ENCODE measurements around the gene BLOC1S5. TPM values are rescaled to one million over a fixed set of nuclear protein-coding genes. Genes with fewer than 3 reads are reported as not detected.
A peak's percentile ranks its signal among the peaks of the same experiment; 100 is the strongest.

Gene BLOC1S5
- polyA plus RNA-seq, 2 donors, result 3.9 to 4.5 TPM

DNA sequence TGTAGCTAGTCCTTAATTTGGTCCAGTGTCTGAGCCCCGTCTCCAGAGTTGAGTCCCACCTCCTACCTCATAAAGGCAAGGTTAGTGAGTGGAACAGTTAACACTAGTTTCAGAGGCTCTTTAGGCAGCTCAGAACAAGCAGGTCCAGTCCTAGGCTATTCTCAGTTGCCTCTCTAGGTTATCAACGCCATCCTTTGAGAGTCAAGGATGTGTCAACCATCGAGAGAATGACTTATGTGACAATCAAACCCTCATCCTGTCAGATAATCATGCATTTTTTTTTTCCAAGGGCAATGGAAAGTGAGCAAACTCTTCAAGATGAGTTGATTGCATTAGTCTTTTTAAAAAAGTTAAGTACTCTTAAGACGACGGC, 89.6 kb downstream of the BLOC1S5 start:
- H3K36me3 ChIP-seq (ENCODE audit: control insufficient read depth in 2 of 2, insufficient read depth in 2 of 2, low read length in 1 of 2), result no peaks in the 10 kb centered on the region
- H3K4me1 ChIP-seq (ENCODE audit: control insufficient read depth in 2 of 2, insufficient read depth in 2 of 2, low read length in 1 of 2), result peaks cover 10% of the 10 kb centered on the region in 2 donors
- H3K4me3 ChIP-seq (ENCODE audit: low read depth in 1 of 2, low read length in 2 of 2), result no peak overlapping the region
- no peak overlapping the region for H3K27ac ChIP-seq (ENCODE audit: low read depth in 2 of 2, low read length in 1 of 2)
- no peaks in the 10 kb centered on the region for H3K27me3 ChIP-seq (ENCODE audit: control insufficient read depth in 1 of 2, insufficient read depth in 2 of 2, low read length in 2 of 2)
- no peaks in the 10 kb centered on the region for H3K9me3 ChIP-seq (ENCODE audit: control insufficient read depth in 2 of 2, insufficient read depth in 1 of 2, low read depth in 1 of 2, low read length in 1 of 2)
- 45 to 55% methylated on average over 5 of the region's 5 CpGs for WGBS, 2 donors

DNA sequence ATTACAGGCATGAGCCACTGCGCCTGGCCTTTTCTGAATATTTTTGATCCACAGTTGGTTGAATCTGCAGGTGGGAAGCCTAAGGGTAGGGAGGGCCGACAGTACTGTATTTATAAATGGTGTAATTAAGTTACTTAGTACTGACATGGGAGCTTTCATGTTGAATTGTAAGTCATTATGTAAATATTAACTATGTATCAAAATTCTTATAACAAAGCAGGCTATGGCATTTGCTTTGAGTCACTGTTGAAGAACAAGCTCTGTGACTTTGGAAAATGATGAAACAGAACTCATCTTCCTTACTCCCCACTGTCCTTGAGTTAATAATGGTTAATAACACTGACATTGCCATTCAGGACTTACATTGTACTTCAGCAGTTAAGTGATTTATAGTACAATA, 90.6 kb downstream of the BLOC1S5 start:
- H3K9me3 ChIP-seq (ENCODE audit: control insufficient read depth in 2 of 2, insufficient read depth in 1 of 2, low read depth in 1 of 2, low read length in 1 of 2), result no peaks in the 10 kb centered on the region
- no peaks in the 10 kb centered on the region for H3K27me3 ChIP-seq (ENCODE audit: control insufficient read depth in 1 of 2, insufficient read depth in 2 of 2, low read length in 2 of 2)
- H3K27ac ChIP-seq (ENCODE audit: low read depth in 2 of 2, low read length in 1 of 2), result peak overlapping the region in 1 of 2 donors; percentile 31
- 59 to 69% methylated on average over 2 of the region's 2 CpGs for WGBS, 2 donors
- H3K4me1 ChIP-seq (ENCODE audit: control insufficient read depth in 2 of 2, insufficient read depth in 2 of 2, low read length in 1 of 2), result peaks cover 10% of the 10 kb centered on the region in 2 donors
- H3K4me3 ChIP-seq (ENCODE audit: low read depth in 1 of 2, low read length in 2 of 2), result no peak overlapping the region
- no peaks in the 10 kb centered on the region for H3K36me3 ChIP-seq (ENCODE audit: control insufficient read depth in 2 of 2, insufficient read depth in 2 of 2, low read length in 1 of 2)

DNA sequence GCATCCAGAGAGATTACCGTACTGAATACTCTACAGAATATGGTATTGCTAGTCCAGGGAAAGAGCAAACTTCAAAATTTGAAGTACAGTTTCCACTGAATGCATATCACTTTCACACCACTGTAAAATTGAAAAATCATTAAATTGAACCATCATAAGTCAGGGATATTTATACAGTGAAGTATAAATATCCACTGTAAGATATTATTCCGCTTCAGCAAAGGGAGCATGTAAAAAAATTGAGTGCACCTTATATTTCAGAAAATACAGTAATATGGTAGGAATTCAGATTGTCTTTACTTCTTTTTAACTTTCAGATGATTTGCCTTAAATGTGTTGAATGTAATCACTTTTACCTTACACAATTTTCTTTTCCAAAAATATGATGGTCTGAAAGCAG, 92.7 kb downstream of the BLOC1S5 start:
- 93 to 96% methylated on average over 2 of the region's 2 CpGs for WGBS, 2 donors
- Histone ChIP-seq H3K36me3 (ENCODE audit: control insufficient read depth in 2 of 2, insufficient read depth in 2 of 2, low read length in 1 of 2) (no peaks in the 10 kb centered on the region), H3K4me3 (ENCODE audit: low read depth in 1 of 2, low read length in 2 of 2) (no peak overlapping the region), H3K9me3 (ENCODE audit: control insufficient read depth in 2 of 2, insufficient read depth in 1 of 2, low read depth in 1 of 2, low read length in 1 of 2) (no peaks in the 10 kb centered on the region), H3K27me3 (ENCODE audit: control insufficient read depth in 1 of 2, insufficient read depth in 2 of 2, low read length in 2 of 2) (no peaks in the 10 kb centered on the region), H3K4me1 (ENCODE audit: control insufficient read depth in 2 of 2, insufficient read depth in 2 of 2, low read length in 1 of 2) (peaks cover 10 to 12% of the 10 kb centered on the region in 2 donors), H3K27ac (ENCODE audit: low read depth in 2 of 2, low read length in 1 of 2) (no peak overlapping the region)

DNA sequence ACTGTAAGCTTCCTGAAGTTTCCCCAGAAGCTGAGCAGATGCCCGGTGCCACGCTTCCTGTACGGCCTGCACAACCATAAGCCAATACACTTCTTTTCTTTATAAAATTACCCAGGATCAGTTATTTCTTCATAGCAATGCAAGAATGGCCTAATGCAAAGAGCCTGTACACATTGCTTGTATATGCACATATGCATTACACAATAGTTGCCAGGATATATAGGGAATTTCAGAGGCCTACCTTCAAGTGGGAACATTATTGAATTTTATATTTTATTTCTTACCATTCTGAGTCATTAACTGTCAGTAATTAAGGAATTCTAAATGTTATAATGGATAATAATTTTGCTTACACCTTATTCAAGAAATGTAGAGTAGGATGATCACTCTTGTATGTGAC, 93.6 kb downstream of the BLOC1S5 start:
- Histone ChIP-seq H3K4me3 (ENCODE audit: low read depth in 1 of 2, low read length in 2 of 2) (no peak overlapping the region), H3K27me3 (ENCODE audit: control insufficient read depth in 1 of 2, insufficient read depth in 2 of 2, low read length in 2 of 2) (no peaks in the 10 kb centered on the region), H3K9me3 (ENCODE audit: control insufficient read depth in 2 of 2, insufficient read depth in 1 of 2, low read depth in 1 of 2, low read length in 1 of 2) (no peaks in the 10 kb centered on the region), H3K27ac (ENCODE audit: low read depth in 2 of 2, low read length in 1 of 2) (no peak overlapping the region), H3K36me3 (ENCODE audit: control insufficient read depth in 2 of 2, insufficient read depth in 2 of 2, low read length in 1 of 2) (no peaks in the 10 kb centered on the region), H3K4me1 (ENCODE audit: control insufficient read depth in 2 of 2, insufficient read depth in 2 of 2, low read length in 1 of 2) (peaks cover 6 to 9% of the 10 kb centered on the region in 2 donors)
- 81 to 99% methylated on average over 3 of the region's 3 CpGs for WGBS, 2 donors

Other genes starting within 250 kb of the BLOC1S5 start
- gene TXNDC5, start 153.6 kb downstream of the BLOC1S5 start, polyA plus RNA-seq, result 10 to 100 TPM; 20.4 to 44.6 TPM
- 10 to 100 TPM; 12.4 to 29.6 TPM for gene EEF1E1, start 38.2 kb upstream of the BLOC1S5 start, polyA plus RNA-seq

Data from esophagus (tissue), 2 donors.